Fibroblast of villous mesenchyme (primary cell): ENCODE data around the gene MAPK1IP1L. TPM values are rescaled to one million over a fixed set of nuclear protein-coding genes. Genes with fewer than 3 reads are reported as not detected.

Source experiments
- DNase-seq: peaks from one replicate; pipeline ENCODE4 v3.0.0-alpha.2; 2010; ENCODE audit warnings: low read depth
- H3K4me3 ChIP-seq: 2 replicates; pipeline ENCODE4 v1.5.1; 2011; ENCODE audit warnings: low read depth, mild to moderate bottlenecking, low read length
- total RNA-seq: library from RNA; depleted of rRNA; stranded (reverse); fragments of >200 nt; gene quantifications from 2 replicates; pipeline ENCODE4 v1.2.3, GENCODE V29; 2012
- TF ChIP-seq, protein P1 (sequence below): IDR thresholded peaks from 2 replicates; pipeline ENCODE4 v1.5.1; 2012; ENCODE audit warnings: low read depth, mild to moderate bottlenecking, low read length; ENCODE audit not compliant: insufficient read depth

Gene MAPK1IP1L
- total RNA-seq, 1 donor = 49.2 TPM

DNA sequence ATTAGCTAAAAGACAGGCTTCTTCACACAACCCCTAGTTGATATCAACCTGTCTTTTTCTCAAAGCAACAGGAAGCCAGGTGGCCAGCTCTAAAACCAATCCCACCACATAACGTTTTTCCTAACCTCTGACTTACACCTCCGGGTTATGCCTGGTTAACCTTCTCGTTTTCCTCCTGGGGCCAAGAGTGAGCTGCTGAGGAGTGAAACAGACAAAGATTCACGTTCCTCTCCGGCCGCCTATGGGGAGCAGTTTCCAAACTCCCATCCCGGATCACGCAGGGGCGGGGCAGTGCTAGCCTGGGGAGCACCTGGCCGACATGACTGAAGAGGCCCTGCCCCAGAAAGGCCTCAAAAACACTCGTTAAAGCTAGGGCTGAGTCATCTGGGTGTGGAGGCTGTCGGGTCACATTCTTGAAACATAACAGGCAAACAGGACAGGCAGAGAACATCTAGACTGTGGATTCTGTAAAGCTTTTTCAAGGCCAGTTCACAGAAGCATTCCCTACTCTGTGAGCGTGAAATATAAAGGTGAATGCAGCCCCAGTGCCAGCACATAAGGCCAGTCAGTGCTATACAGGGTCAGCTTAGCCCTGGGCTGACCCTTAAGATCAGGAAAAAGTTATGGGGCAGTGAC lies 51.7 kb downstream of the MAPK1IP1L start:
- DNase-seq = peak; percentile 98
- H3K4me3 ChIP-seq = peak overlapping the region; percentile 26
- TF ChIP-seq, protein P1, sequence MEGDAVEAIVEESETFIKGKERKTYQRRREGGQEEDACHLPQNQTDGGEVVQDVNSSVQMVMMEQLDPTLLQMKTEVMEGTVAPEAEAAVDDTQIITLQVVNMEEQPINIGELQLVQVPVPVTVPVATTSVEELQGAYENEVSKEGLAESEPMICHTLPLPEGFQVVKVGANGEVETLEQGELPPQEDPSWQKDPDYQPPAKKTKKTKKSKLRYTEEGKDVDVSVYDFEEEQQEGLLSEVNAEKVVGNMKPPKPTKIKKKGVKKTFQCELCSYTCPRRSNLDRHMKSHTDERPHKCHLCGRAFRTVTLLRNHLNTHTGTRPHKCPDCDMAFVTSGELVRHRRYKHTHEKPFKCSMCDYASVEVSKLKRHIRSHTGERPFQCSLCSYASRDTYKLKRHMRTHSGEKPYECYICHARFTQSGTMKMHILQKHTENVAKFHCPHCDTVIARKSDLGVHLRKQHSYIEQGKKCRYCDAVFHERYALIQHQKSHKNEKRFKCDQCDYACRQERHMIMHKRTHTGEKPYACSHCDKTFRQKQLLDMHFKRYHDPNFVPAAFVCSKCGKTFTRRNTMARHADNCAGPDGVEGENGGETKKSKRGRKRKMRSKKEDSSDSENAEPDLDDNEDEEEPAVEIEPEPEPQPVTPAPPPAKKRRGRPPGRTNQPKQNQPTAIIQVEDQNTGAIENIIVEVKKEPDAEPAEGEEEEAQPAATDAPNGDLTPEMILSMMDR = no peak

DNA sequence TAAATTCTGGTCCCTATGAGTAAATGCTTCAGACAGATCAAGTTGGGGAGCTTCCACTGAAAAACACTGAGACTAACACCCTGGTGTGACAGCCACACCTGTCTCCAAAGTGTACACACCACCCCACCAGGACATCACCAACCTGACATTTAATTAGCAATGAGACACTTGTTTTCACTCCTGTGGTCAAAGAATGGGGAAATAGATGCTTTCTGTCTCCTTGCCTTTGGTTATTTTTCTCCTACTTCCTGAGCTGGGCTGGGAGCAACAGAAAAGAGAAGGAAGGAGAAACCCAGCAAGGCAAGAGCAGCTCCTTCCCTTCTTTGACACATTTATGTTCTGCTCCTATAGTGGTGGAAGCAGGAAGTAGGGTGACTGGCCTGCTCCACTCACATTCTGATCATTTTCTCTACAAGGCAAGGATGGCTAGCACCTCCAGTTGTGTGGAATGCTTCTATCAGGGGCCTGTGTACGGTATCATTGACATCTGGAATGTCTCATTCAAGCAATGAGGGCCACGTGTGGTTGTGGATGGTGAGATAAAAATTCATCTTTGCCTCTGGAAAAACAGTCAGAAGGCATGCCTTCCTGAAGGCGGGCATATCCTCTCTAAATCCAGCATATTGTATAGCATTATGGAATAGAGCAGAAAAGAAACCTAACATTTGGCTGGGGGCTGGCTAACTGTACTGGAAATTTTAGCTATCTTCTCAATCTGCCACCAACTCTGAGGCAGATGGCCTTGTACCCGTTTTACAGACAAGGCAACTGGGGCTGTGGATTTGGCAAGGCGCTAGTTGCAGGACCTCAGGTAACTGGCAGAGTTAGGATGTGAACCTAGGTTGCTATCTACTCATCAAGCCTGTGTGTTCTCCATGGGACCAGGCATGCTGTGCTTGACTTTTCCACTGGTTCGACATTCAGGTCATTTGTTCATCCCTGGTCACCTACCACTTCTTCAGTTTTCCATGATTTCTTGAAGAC lies 52.8 kb downstream of the MAPK1IP1L start:
- DNase-seq = no peak
- no peak overlapping the region for H3K4me3 ChIP-seq
- TF ChIP-seq, protein P1 = no peak

DNA sequence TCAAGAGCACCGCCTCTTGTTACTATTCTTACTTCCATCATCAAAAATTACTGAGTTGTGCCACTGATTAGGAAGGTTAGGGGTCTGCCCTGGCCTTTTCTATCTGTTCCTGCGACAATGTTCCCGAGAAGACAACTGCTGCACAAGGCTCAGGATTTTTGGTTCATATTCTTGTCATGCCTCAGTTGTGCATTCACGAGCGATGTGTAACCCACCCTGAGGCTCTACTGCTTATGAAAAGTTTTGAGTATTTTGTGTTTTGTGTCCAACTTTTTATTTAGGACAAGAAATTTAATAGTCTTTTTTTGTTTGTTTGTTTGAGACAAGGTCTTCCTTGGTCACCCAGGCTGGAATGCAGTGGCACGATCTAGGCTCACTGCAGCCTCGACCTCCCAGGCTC lies 54.5 kb downstream of the MAPK1IP1L start:
- no peak for DNase-seq
- TF ChIP-seq, protein P1 = no peak
- H3K4me3 ChIP-seq = no peak overlapping the region

DNA sequence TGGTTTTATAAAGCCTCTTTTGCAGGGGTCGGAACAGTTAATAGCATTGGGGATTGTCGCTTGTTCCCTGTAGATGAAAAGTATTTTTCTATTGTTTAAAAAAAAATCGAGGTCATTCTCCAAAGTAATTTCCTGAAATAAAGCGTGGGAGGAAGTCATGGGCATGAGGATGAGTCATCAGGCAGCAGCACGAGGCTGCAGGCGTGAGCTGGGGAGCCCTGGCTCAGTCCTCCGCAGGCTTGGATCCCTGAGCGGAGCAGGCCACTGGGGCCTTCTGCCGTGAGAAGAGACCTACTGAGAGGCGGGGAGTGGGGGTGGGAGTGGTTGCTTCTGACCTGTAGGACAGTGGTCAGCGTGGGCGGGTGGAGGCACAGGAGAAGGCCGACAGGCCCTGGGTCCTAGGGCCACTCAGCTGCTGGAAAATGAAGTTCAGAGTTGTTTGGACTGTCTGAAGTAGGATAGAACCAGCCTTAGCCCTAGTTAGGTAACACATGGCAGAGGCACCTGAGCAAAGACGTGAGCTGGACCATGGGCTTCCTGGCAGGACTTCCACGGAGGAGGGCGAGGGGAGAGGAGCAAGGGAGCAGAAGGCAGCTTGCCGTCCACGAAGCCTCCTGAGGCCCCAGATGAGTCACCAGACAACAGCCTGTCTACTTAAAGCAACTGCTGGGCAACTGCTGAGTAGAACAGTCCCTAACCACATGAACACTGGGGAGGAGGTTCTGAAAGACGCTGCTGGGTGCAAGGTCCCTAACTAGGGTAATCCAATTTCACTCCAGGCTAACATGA lies 56.5 kb downstream of the MAPK1IP1L start:
- H3K4me3 ChIP-seq = no peak overlapping the region
- DNase-seq = peak; percentile 95
- TF ChIP-seq, protein P1 = no peak

DNA sequence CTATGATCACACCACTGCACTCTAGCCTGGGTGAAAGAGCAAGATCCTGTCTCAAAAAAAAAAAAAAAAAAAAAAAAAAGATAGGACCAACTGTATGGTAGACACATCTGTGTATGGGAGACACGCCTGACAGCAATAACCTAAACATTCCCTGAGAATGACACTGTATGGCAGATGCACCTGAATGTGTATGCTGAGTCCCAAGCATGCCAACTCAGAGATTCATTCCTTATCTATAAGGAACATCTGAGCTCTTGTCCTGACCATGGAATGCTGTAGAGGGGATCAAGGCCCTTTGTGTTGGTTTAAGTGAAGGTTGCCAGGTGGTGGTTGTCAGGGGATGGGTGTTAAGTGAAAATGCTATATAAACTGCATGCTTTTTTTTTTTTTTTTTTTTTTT lies 58.4 kb downstream of the MAPK1IP1L start:
- no peak for DNase-seq
- H3K4me3 ChIP-seq = no peak overlapping the region
- TF ChIP-seq, protein P1 = no peak

DNA sequence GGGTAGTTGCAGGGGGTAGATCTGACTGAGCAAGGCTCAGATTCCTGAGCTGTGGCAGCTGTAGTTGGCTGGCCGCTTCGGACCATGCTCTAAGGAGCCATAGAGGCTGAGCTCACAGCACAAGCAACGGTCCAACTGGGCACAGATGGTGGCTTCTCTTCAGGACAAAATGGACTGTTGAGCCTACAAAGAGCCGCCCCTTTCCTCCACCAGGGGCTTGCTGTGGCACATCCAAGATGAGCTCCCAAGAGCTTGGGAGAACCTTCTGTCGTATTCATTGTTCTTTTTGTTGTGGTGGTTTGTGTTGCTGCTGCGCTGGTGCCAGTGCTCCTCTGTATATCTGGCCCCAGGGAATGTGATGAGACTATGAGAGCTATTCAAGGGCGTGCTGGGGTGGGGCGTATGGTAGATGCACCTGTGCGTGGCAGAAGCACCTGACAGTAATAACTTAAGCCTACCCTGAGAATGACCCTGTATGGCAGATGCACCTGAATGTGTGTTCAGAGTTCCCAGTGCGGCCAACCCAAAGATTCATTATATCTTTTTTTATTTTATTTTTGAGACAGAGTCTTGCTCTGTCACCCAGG lies 59.8 kb downstream of the MAPK1IP1L start:
- H3K4me3 ChIP-seq = no peak overlapping the region
- DNase-seq = no peak
- TF ChIP-seq, protein P1 = no peak
